ENCODE results near the gene NKD1.

DNA sequence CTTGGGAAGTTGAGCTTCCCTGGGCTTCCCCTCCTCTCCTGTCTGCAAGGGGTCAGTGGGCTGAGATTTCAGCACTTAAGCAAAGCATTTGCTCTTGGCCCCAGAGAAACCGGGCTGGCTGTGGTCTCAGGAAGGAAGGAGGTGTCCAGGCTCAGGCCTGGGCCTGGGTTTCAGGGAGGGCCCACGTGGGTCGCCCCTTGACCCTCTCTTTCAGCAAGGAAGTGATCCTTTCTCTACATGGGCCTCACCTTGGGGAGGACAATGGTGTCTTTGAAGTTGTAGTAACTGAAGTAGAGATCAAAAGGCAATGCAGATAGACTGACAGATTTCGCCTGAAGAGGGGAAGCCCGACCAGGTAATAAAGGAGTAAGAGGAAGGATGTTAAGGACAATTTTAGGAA lies 147.9 kb downstream of the NKD1 start:
- TF ChIP-seq, protein P1, sequence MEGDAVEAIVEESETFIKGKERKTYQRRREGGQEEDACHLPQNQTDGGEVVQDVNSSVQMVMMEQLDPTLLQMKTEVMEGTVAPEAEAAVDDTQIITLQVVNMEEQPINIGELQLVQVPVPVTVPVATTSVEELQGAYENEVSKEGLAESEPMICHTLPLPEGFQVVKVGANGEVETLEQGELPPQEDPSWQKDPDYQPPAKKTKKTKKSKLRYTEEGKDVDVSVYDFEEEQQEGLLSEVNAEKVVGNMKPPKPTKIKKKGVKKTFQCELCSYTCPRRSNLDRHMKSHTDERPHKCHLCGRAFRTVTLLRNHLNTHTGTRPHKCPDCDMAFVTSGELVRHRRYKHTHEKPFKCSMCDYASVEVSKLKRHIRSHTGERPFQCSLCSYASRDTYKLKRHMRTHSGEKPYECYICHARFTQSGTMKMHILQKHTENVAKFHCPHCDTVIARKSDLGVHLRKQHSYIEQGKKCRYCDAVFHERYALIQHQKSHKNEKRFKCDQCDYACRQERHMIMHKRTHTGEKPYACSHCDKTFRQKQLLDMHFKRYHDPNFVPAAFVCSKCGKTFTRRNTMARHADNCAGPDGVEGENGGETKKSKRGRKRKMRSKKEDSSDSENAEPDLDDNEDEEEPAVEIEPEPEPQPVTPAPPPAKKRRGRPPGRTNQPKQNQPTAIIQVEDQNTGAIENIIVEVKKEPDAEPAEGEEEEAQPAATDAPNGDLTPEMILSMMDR (IDR thresholded peaks at IDR 0.05; ENCODE audit: low read depth, low read length): no peak
- TF ChIP-seq EZH2phosphoT487 (IDR thresholded peaks at IDR 0.05; ENCODE audit: low read depth): no peak
